A549 treated with AZD9567 at 1 μM for 4 hours (cell line): ENCODE measurements around the gene GPR39. TPM values are rescaled to one million over a fixed set of nuclear protein-coding genes. Genes with fewer than 3 reads are reported as not detected.

Experiments
- total RNA-seq: library from RNA; stranded (reverse); fragments of 200-300 nt; extraction: Qiagen RNA extraction; gene quantifications from 5 replicates; pipeline ENCODE4 v1.2.3, GENCODE V29; 2022; ENCODE audit not compliant: insufficient read depth

GPR39 gene
- 6.4 to 7.9 TPM (median 6.8 TPM) in 5 replicates for total RNA-seq

GRCh38 chr2:132416723-132417395 lies at the start of gene GPR39:
Gene GPR39, plus strand, starts transcription at chr2:132416805.

GRCh38 chr2:132669908-132670495 lies 253.4 kb downstream of the GPR39 start, which contains the start of gene LYPD1:
Gene LYPD1, minus strand, starts transcription at chr2:132670205. Its CDS starts 273 bp downstream, at chr2:132669932.

